Peyer's patch (tissue), 4 donors: ENCODE measurements around the gene GPR162.
"Not testable (repeated sequence)": the region's sequence is repeated elsewhere in the genome, so short reads cannot be mapped to it uniquely, and the experiment has no call there.

Experiments used
- CTCF ChIP-seq, 6 experiments: fragments of 450-650 bp in 4 of 6; fragments of 200-600 bp in 2 of 6; sonication (generic) in 1 of 6; IDR thresholded peaks; one replicate each; pipeline ENCODE4 v1.5.1; 2017 to 2019; ENCODE audit warnings: antibody characterized with exemption in 6 of 6, mild to moderate bottlenecking in 3 of 6, moderate library complexity in 1 of 6
- POLR2A ChIP-seq, 2 donors: fragments of 450-650 bp; IDR thresholded peaks; one replicate each; pipeline ENCODE4 v1.5.1; 2017; ENCODE audit warnings: antibody characterized with exemption in 2 of 2, mild to moderate bottlenecking in 2 of 2, moderate library complexity in 2 of 2

GRCh38 chr12:6865307-6865706, 43.7 kb downstream of the GPR162 start:
- not testable (repeated sequence) for TF ChIP-seq CTCF, POLR2A (IDR thresholded peaks at IDR 0.05)
